ENCODE measurements around the gene ERF.

ERF gene

GRCh38 chr19:42285541-42285941 is 30.6 kb upstream of the ERF start:
- Histone ChIP-seq H3K27me3 (ENCODE audit: control insufficient read depth, insufficient read depth, low read length) (no peaks in the 10 kb centered on the region), H3K36me3 (ENCODE audit: control insufficient read depth, insufficient read depth, low read length) (peaks cover 11% of the 10 kb centered on the region), H3K4me1 (ENCODE audit: control insufficient read depth, insufficient read depth, low read length) (peaks cover 41% of the 10 kb centered on the region), H3K9ac (ENCODE audit: low read length) (peak overlapping the region; percentile 50), H3K4me3 (ENCODE audit: low read length) (no peak overlapping the region), H3K9me3 (ENCODE audit: control insufficient read depth, low read length) (no peaks in the 10 kb centered on the region)

GRCh38 chr19:42284591-42285341 is 29.8 kb upstream of the ERF start:
- peaks cover 41% of the 10 kb centered on the region for H3K4me1 ChIP-seq (ENCODE audit: control insufficient read depth, insufficient read depth, low read length)
- H3K9ac ChIP-seq (ENCODE audit: low read length) = peak overlapping the region; percentile 50
- H3K4me3 ChIP-seq (ENCODE audit: low read length) = no peak overlapping the region
- H3K36me3 ChIP-seq (ENCODE audit: control insufficient read depth, insufficient read depth, low read length) = peaks cover 6% of the 10 kb centered on the region
- no peaks in the 10 kb centered on the region for H3K9me3 ChIP-seq (ENCODE audit: control insufficient read depth, low read length)
- no peaks in the 10 kb centered on the region for H3K27me3 ChIP-seq (ENCODE audit: control insufficient read depth, insufficient read depth, low read length)

GRCh38 chr19:42284066-42284501 is 29.2 kb upstream of the ERF start:
- peaks cover 3% of the 10 kb centered on the region for H3K36me3 ChIP-seq (ENCODE audit: control insufficient read depth, insufficient read depth, low read length)
- no peak overlapping the region for H3K9ac ChIP-seq (ENCODE audit: low read length)
- peaks cover 48% of the 10 kb centered on the region for H3K4me1 ChIP-seq (ENCODE audit: control insufficient read depth, insufficient read depth, low read length)
- H3K27me3 ChIP-seq (ENCODE audit: control insufficient read depth, insufficient read depth, low read length) = no peaks in the 10 kb centered on the region
- H3K4me3 ChIP-seq (ENCODE audit: low read length) = no peak overlapping the region
- no peaks in the 10 kb centered on the region for H3K9me3 ChIP-seq (ENCODE audit: control insufficient read depth, low read length)

- peak overlapping the region; percentile 36 for H3K9ac ChIP-seq (ENCODE audit: low read length)
- H3K4me3 ChIP-seq (ENCODE audit: low read length) = peak overlapping the region; percentile 21
- no peaks in the 10 kb centered on the region for H3K27me3 ChIP-seq (ENCODE audit: control insufficient read depth, insufficient read depth, low read length)
- peaks cover 3% of the 10 kb centered on the region for H3K36me3 ChIP-seq (ENCODE audit: control insufficient read depth, insufficient read depth, low read length)
- H3K9me3 ChIP-seq (ENCODE audit: control insufficient read depth, low read length) = no peaks in the 10 kb centered on the region
- peaks cover 55% of the 10 kb centered on the region for H3K4me1 ChIP-seq (ENCODE audit: control insufficient read depth, insufficient read depth, low read length)
These were observed 28.5 kb upstream of the ERF start for GRCh38 chr19:42283188-42284065.

GRCh38 chr19:42282819-42283187 is 27.9 kb upstream of the ERF start:
- H3K9me3 ChIP-seq (ENCODE audit: control insufficient read depth, low read length) = no peaks in the 10 kb centered on the region
- H3K4me1 ChIP-seq (ENCODE audit: control insufficient read depth, insufficient read depth, low read length) = peaks cover 61% of the 10 kb centered on the region
- H3K9ac ChIP-seq (ENCODE audit: low read length) = peak overlapping the region; percentile 36
- H3K27me3 ChIP-seq (ENCODE audit: control insufficient read depth, insufficient read depth, low read length) = no peaks in the 10 kb centered on the region
- H3K4me3 ChIP-seq (ENCODE audit: low read length) = no peak overlapping the region
- H3K36me3 ChIP-seq (ENCODE audit: control insufficient read depth, insufficient read depth, low read length) = peaks cover 3% of the 10 kb centered on the region

GRCh38 chr19:42281827-42282762 is 27.2 kb upstream of the ERF start:
- Histone ChIP-seq H3K4me1 (ENCODE audit: control insufficient read depth, insufficient read depth, low read length) (peaks cover 65% of the 10 kb centered on the region), H3K4me3 (ENCODE audit: low read length) (no peak overlapping the region), H3K9me3 (ENCODE audit: control insufficient read depth, low read length) (no peaks in the 10 kb centered on the region), H3K27me3 (ENCODE audit: control insufficient read depth, insufficient read depth, low read length) (no peaks in the 10 kb centered on the region), H3K9ac (ENCODE audit: low read length) (peak overlapping the region; percentile 29), H3K36me3 (ENCODE audit: control insufficient read depth, insufficient read depth, low read length) (no peaks in the 10 kb centered on the region)

- Histone ChIP-seq H3K4me1 (ENCODE audit: control insufficient read depth, insufficient read depth, low read length) (peaks cover 64% of the 10 kb centered on the region), H3K27me3 (ENCODE audit: control insufficient read depth, insufficient read depth, low read length) (no peaks in the 10 kb centered on the region), H3K9me3 (ENCODE audit: control insufficient read depth, low read length) (no peaks in the 10 kb centered on the region), H3K4me3 (ENCODE audit: low read length) (no peak overlapping the region), H3K9ac (ENCODE audit: low read length) (peak overlapping the region; percentile 29), H3K36me3 (ENCODE audit: control insufficient read depth, insufficient read depth, low read length) (no peaks in the 10 kb centered on the region)
These were observed 26.4 kb upstream of the ERF start for GRCh38 chr19:42281146-42281826.

GRCh38 chr19:42280815-42281145 is 25.9 kb upstream of the ERF start:
- Histone ChIP-seq H3K9ac (ENCODE audit: low read length) (peak overlapping the region; percentile 61), H3K27me3 (ENCODE audit: control insufficient read depth, insufficient read depth, low read length) (no peaks in the 10 kb centered on the region), H3K4me3 (ENCODE audit: low read length) (peak overlapping the region; percentile 79), H3K4me1 (ENCODE audit: control insufficient read depth, insufficient read depth, low read length) (peaks cover 59% of the 10 kb centered on the region), H3K36me3 (ENCODE audit: control insufficient read depth, insufficient read depth, low read length) (no peaks in the 10 kb centered on the region), H3K9me3 (ENCODE audit: control insufficient read depth, low read length) (no peaks in the 10 kb centered on the region)

GRCh38 chr19:42279902-42280814 is 25.2 kb upstream of the ERF start:
- no peaks in the 10 kb centered on the region for H3K9me3 ChIP-seq (ENCODE audit: control insufficient read depth, low read length)
- H3K27me3 ChIP-seq (ENCODE audit: control insufficient read depth, insufficient read depth, low read length) = no peaks in the 10 kb centered on the region
- H3K9ac ChIP-seq (ENCODE audit: low read length) = peak overlapping the region; percentile 61
- H3K36me3 ChIP-seq (ENCODE audit: control insufficient read depth, insufficient read depth, low read length) = no peaks in the 10 kb centered on the region
- H3K4me3 ChIP-seq (ENCODE audit: low read length) = peak overlapping the region; percentile 79
- peaks cover 53% of the 10 kb centered on the region for H3K4me1 ChIP-seq (ENCODE audit: control insufficient read depth, insufficient read depth, low read length)

- H3K9ac ChIP-seq (ENCODE audit: low read length) = peak overlapping the region; percentile 61
These were observed 24.4 kb upstream of the ERF start for GRCh38 chr19:42279155-42279901.

More at GRCh38 chr19:42279155-42279901, 24.4 kb upstream of the ERF start:
- Histone ChIP-seq H3K4me1 (ENCODE audit: control insufficient read depth, insufficient read depth, low read length) (peaks cover 46% of the 10 kb centered on the region), H3K36me3 (ENCODE audit: control insufficient read depth, insufficient read depth, low read length) (no peaks in the 10 kb centered on the region), H3K27me3 (ENCODE audit: control insufficient read depth, insufficient read depth, low read length) (no peaks in the 10 kb centered on the region), H3K9me3 (ENCODE audit: control insufficient read depth, low read length) (no peaks in the 10 kb centered on the region), H3K4me3 (ENCODE audit: low read length) (peak overlapping the region; percentile 79)

Data from mucosa of stomach (tissue), 1 donor.